NCI-H748 (cell line): ENCODE data around the gene UTP15.

ENCODE experiments used
- DNase-seq: peaks from one replicate; lab custom pipeline; 2025; ENCODE audit not compliant: unreplicated experiment; lab: John Stamatoyannopoulos, UW

Gene UTP15

DNA sequence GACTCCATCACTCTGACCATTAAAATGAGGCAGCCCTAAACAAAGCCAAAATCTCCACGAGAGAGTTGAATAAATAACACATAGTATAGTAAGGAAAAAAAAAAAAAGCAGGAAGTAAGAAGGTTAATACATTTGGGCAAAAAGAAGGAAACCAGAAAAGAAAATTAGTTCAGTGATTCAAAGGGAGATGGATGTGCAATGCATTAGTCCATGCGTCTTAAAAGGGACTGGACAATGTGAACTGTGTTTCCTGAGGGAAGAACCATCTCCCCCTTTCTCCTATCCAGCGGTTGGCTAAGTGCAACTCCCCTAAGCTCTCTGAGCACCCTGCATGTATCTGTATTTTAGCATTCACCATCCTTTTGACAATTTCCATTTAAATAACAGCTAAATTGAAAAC is 1.5 kb upstream of the UTP15 start:
- DNase-seq: no peak

DNA sequence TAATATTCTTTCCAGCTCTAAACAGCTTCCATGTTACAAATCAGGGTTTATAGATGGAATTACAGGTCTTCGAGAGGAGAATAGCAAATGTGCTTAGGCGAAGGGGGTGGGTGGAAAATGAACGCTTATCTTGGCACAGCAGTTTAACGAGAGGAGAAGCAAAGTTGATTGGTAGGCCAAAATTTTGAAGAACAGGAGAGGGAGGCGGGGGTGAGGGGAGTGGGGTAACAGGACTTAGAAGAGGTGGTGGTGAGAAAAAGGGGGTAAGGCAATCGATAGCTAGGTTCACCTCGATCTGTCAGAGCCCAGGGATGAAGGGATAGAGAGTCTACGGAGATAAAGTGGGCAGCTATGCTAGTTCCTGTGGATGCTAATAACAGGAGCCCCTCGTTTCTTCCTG is 868 bp upstream of the UTP15 start:
- peak; percentile 16 for DNase-seq

GRCh38 chr5:73565969-73566547 is 515 bp downstream of the UTP15 start:
- DNase-seq: peak; percentile 24

- DNase-seq: no peak
These were observed 17.0 kb downstream of the UTP15 start for GRCh38 chr5:73582285-73583145.

DNA sequence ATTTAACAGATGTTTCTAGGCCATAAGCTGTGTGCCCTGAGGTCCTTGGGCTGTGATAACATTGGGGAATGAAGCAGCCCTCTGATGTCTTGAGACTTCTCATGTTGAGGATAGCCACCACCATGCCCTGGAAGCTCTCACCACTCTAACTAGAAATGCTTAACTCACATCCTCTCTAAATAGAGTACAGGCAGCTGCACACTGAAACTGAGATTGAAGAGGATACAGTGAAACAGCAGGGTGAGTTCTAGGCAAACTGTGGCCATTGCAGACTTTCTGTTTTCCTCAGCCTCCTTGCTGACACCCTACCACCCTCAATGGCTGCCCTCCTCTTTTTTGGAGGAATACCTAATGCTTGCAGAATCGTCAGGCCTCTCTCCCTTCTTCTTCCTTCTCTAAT is 22.4 kb downstream of the UTP15 start:
- DNase-seq: no peak

DNA sequence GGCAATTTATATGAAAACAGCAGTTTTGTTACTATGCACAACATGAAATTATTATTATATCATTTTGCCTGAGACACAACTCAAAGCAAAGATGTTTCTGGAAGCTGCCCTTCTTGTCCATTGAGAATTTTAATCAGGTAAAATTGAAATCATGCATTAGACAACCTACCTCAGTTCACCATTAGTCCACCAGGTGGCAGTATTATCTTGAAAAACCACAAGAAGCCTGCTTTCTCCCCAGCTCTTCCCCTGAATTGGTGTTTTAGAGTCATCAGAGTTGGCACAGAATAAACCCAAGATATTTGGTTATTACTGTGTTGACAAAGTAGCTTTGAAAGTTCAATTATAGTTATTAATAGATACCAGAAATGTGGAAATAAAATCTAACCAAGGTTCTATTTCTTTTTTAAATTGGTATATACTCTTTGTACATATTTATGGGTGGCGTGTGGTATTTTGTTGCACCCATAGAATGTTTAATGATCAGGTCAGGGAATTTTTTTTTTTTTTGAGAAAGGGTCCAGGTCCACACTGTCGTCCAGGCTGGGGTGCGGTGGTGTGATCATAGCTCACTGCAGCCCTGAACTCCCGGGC is 25.7 kb downstream of the UTP15 start:
- peak; percentile 80 for DNase-seq

DNA sequence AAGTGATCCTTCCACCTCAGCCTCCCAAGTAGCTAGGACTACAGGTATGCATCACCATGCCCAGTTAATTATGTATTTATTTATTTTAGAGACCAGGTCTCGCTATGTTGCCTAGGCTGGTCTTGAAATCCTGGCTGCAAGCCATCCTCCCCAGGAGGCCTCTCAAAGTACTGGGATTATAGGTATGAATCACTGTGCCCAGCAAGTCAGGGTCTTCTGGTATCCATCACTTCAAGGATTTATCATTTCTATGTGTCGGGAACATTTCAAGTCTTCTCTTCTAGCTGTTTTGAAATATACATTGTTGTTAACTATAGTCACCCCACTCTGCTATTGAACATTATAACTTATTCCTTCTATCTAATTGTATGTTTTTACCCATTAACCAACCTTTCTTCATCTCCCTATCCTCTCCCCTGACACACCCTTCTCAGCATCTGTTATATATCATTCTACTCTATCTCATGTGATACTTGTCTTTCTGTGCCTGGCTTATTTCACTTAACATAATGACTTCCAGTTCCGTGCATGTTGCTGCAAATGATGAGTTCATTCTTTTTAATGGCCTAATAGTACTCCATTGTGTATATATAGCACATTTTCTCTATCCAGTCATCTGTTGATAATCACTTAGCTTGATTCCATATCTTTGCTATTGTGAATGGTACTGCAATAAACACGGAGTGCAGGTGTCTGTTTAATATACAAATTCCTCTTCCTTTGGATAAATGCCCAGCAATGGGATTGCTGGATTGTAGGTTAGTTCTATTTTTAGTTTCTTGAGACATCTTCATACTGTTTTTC is 26.4 kb downstream of the UTP15 start:
- peak; percentile 40 for DNase-seq

DNA sequence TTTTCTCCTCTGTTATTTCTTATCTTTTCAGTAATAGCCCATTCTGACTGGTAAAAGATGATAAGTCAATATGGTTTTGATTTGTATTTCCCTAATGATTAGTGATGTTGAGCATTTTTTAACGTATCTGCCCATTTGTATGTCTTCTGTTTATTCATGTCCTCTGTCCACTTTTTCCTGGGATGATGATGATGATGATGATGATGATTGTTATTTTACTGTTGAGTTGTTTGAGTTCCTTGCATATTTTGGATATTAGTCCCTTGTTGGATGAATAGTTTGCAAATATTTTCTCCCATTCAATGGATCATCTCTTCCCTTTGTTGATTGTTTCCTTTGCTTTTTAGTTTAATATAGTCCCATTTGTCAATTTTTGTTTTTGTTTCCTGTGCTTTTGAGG is 27.0 kb downstream of the UTP15 start:
- DNase-seq: no peak

DNA sequence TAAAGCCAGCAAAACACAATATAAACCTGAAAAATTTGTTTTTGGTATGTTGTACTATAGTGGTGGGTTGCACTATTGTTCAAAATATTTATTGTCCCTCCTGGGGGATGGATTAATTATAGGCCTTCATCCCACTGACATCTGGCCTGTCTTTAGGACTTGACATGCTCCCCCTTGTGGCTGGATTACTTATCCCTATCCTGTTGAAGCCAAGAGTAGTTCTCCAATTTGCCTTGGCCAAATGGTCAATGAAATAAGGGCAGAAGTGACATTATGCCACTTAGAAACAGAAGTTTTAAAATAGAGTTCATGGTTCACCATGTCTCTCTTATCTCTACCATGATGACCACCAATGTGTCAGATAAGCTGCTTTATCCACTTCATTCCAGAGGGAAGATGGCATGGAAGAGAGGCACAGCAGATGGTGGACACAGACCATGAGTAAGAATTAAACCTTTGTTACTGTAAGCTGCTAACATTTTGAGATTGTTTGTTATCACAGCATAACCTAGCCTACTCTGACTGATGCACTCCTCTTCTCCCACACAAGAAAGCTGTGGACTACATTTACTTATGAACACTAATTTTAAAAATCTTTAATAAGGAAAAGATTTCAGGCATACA is 31.3 kb downstream of the UTP15 start:
- peak; percentile 64 for DNase-seq

- DNase-seq: no peak
These were observed 33.8 kb downstream of the UTP15 start for GRCh38 chr5:73599380-73599779.

DNA sequence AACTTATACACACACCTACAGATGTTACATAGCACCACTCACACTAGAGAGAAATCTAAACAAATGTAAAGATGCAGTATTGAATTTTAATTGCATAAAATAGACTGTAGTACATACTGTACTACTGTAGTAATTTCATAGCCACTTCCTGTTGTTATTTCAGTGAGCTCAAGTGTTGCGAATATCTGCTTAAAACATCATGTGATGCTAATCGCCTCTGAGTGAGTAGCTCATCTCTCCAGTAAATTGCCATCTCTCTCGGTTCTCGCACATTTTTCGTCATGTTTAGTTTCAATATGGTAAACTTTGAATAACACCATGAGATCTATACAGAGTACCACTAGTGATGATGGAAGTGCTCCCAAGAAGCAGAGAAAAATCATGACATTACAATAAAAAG is 38.5 kb downstream of the UTP15 start:
- DNase-seq: no peak

- no peak for DNase-seq
These were observed 39.9 kb downstream of the UTP15 start for GRCh38 chr5:73605223-73606087.

DNA sequence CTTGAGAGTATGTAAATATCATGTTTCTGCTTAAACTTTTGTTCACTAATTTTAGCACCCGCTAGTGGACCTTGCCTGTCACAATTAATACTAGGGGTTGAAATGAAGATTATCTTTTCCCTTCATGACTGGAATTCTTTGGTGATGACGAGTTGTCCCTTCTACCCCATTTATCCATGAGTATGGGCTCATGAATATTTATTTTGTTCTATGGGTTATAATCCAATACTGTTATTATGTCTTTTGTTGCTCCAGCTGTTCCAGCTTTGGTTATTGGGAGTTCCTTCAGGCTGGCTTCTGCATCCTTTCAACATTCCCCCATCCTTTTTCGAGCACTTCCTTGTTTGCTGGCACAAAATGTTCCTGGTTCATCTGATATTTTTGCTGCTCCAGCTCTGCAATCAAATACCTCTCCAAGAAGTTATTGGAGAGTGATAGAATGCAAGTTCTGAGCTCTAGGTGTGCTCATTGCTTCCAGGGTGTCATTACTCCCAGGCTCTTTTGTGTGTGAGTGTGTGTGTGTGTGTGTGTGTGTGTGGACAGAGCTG is 40.7 kb downstream of the UTP15 start:
- DNase-seq: no peak

DNA sequence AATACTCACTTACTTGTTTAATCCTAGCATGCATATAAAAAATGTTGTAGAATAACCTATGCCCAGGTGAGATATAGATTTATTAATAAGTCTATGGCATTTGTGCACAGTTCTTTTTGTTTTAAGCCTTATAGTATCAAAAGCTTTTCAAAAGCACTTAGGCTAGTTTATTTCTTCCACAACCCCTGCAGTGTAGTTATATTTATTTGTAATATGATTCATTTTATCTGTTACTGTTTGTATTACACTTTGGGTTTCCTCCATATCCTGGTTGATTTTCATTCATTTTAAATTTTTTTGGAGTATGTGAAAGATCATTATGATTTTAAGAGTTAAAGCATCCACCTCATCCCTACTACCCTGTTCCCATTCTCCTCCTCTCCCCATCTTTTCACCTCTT is 41.7 kb downstream of the UTP15 start:
- DNase-seq: no peak

DNA sequence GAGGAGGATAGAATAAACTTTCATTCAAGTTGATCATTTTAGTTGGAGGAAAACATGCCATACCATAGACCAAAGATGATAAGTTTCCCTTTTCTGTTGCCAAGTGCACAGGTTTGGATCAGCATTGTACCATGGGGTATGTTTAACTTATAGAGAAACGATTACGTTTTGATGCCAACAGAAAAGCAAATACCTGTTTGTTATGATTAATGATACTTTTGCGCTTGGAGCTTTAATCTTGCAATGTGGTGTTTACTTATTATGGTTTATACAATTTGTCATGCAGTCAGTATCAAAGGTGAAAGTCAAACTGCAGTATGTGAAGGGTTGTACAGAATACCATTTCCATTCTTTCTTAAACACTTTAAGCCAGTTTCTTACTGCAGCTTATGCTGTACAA is 47.3 kb downstream of the UTP15 start:
- DNase-seq: no peak

DNA sequence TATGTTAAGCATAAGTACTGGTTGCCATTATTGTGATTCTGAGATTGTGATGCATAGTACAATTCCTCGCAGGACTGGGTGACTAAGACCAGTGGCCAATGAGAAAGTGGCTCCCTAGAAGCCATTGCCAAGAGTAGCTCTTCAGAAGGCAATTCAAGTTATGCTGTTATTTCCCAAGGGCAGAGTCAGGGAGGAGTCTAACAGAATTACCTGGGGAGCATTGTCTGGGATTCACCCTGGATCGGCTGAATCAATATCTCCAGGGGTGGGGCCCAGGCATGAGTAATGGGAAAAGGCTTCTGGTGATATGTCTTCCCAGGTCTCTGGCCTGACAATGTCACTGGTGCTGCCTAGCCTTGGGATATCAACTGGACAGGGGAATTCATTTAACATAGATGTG is 49.5 kb downstream of the UTP15 start:
- DNase-seq: no peak

- no peak for DNase-seq
These were observed 50.4 kb downstream of the UTP15 start for GRCh38 chr5:73615947-73616346.

DNA sequence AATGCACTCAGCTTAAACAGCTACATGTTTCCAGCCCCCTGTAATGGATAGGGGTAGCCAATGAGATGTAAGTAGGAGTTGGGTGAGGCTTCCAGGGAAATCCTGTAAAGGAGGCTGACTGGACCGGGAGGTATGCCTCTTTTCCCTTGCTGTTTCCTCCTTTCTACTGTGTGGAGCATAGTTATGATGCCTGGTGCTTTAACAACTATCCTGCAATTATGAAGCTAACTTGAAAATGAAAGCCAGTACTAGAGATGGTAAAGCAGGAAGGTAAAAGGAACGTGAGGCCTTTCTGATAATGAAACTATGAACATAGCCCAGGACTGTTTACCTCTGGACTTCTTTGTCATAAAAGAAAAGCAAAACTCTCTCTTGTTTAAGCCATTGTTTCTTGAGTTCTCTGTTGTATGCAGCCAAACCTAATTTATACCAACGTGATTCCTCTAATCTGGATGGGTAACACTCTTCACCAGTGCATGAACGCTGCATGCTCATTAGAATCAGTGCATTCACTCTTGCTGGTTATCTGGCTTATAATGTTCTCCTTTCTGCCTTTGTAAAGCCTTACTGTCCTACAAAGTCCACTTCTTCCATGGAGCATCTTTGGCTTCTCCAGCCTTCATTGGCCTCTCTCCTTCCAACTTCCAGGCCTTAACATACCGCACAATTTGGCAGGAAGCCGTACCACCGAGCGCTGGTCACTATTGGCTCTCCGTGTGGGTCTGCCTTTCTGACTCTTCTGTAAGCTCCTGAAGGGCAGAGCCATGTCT is 52.2 kb downstream of the UTP15 start:
- DNase-seq: no peak
